GM19324 (cell line): ENCODE data around the gene KAT6B.
"Not testable (repeated sequence)": the region's sequence is repeated elsewhere in the genome, so short reads cannot be mapped to it uniquely, and the experiment has no call there.

Experiments used
- ATAC-seq: cut with Tn5 transposase; IDR thresholded peaks from one replicate; pipeline ENCODE4 v1.9.1; 2021; ENCODE audit warnings: mild to moderate bottlenecking, moderate library complexity; ENCODE audit not compliant: unreplicated experiment, low FRiP score

The KAT6B gene

GRCh38 chr10:74826142-74827044 is at the start of gene KAT6B:
Gene KAT6B (plus strand): TSS chr10:74826600. CDS start chr10:74842858, 16,258 bp downstream.
- peak; percentile 92 for ATAC-seq

- ATAC-seq, result no peak
Observed at GRCh38 chr10:74778436-74779094, 47.8 kb upstream of the KAT6B start.

GRCh38 chr10:74781870-74782269 is 44.5 kb upstream of the KAT6B start:
- ATAC-seq, result not testable (repeated sequence)

- no peak for ATAC-seq
Observed at GRCh38 chr10:74784462-74784861, 41.9 kb upstream of the KAT6B start.

- ATAC-seq, result no peak
Observed at GRCh38 chr10:74786126-74786525, 40.3 kb upstream of the KAT6B start.

GRCh38 chr10:74787457-74787856 is 38.9 kb upstream of the KAT6B start:
- ATAC-seq, result no peak

- not testable (repeated sequence) for ATAC-seq
Observed at GRCh38 chr10:74791979-74792378, 34.4 kb upstream of the KAT6B start.

GRCh38 chr10:74792726-74793125 is 33.7 kb upstream of the KAT6B start:
- no peak for ATAC-seq

- ATAC-seq, result not testable (repeated sequence)
Observed at GRCh38 chr10:74793240-74793639, 33.2 kb upstream of the KAT6B start.

GRCh38 chr10:74794531-74794930 is 31.9 kb upstream of the KAT6B start:
- no peak for ATAC-seq

GRCh38 chr10:74797550-74797949 is 28.9 kb upstream of the KAT6B start:
- no peak for ATAC-seq

GRCh38 chr10:74799721-74800221 is 26.6 kb upstream of the KAT6B start:
- ATAC-seq, result no peak

GRCh38 chr10:74801447-74801846 is 25.0 kb upstream of the KAT6B start:
- no peak for ATAC-seq

GRCh38 chr10:74808501-74808900 is 17.9 kb upstream of the KAT6B start:
- no peak for ATAC-seq

- ATAC-seq, result no peak
Observed at GRCh38 chr10:74810087-74810486, 16.3 kb upstream of the KAT6B start.

GRCh38 chr10:74813381-74814259 is 12.8 kb upstream of the KAT6B start:
- no peak for ATAC-seq

- ATAC-seq, result no peak
Observed at GRCh38 chr10:74814797-74815196, 11.6 kb upstream of the KAT6B start.

- ATAC-seq, result no peak
Observed at GRCh38 chr10:74816824-74817498, 9.4 kb upstream of the KAT6B start.

- no peak for ATAC-seq
Observed at GRCh38 chr10:74821501-74821900, 4.9 kb upstream of the KAT6B start.

- ATAC-seq, result no peak
Observed at GRCh38 chr10:74822101-74822500, 4.3 kb upstream of the KAT6B start.
